ENCODE results near the gene PRDM16. TPM values are rescaled to one million over a fixed set of nuclear protein-coding genes. Genes with fewer than 3 reads are reported as not detected.

Gene PRDM16
- total and polyA plus RNA-seq, 2 experiments from 2014 or later = 0.14 to 0.16 TPM

DNA sequence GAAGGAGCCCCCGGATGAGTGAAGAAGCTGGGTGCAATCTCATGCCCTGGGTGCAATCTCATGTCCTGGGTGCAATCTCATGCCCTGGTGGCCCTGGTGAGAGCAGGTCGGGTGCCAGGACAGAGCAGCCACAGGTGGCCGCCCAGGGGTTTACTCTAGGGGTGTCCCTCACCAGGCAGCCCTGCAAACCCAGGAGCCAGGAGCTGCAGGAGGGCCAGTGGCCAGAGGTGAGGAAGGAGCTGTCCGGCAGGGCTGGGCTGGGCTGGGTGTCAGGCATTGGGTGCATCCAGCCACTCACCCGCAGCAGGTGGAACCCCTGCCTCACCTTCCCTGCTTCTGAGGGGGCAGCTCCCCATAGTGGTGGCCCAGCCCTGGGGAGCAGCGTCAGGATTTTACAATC, 79.2 kb downstream of the PRDM16 start:
- H3K36me3 Mint-ChIP-seq (ENCODE audit: low read depth) = no peaks in the 10 kb centered on the region
- ATAC-seq = no peak

More for the DNA sequence above, 79.2 kb downstream of the PRDM16 start:
- H2AFZ ChIP-seq = no peak overlapping the region
- TF ChIP-seq CTCF (conservative IDR thresholded peaks at IDR 0.05; ENCODE audit: low read depth in 2 of 2) (no peak), ZNF114 (CRISPR knock-in tag; IDR thresholded peaks at IDR 0.05) (no peak), STAT1 (IDR thresholded peaks at IDR 0.05; ENCODE audit: unreplicated experiment) (no peak), JUNB (IDR thresholded peaks at IDR 0.05; ENCODE audit: unreplicated experiment) (no peak), NANOG (IDR thresholded peaks at IDR 0.05; ENCODE audit: borderline replicate concordance) (no peak), CREB1 (CRISPR knock-in tag; IDR thresholded peaks at IDR 0.05; ENCODE audit: low read depth) (no peak), POLR2AphosphoS5 (IDR thresholded peaks at IDR 0.05; ENCODE audit: low read depth) (no peak), EZH2phosphoT487 (IDR thresholded peaks at IDR 0.05; ENCODE audit: unreplicated experiment) (no peak), ZNF331 (CRISPR knock-in tag; IDR thresholded peaks at IDR 0.05; ENCODE audit: low read depth) (no peak), REST (IDR thresholded peaks at IDR 0.05; ENCODE audit: unreplicated experiment) (no peak), EZH2 (IDR thresholded peaks at IDR 0.05; ENCODE audit: low read depth, unreplicated experiment) (no peak)
- TF ChIP-seq, protein P1, sequence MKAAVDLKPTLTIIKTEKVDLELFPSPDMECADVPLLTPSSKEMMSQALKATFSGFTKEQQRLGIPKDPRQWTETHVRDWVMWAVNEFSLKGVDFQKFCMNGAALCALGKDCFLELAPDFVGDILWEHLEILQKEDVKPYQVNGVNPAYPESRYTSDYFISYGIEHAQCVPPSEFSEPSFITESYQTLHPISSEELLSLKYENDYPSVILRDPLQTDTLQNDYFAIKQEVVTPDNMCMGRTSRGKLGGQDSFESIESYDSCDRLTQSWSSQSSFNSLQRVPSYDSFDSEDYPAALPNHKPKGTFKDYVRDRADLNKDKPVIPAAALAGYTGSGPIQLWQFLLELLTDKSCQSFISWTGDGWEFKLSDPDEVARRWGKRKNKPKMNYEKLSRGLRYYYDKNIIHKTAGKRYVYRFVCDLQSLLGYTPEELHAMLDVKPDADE (IDR thresholded peaks at IDR 0.05) = no peak
- TF ChIP-seq, protein P2, sequence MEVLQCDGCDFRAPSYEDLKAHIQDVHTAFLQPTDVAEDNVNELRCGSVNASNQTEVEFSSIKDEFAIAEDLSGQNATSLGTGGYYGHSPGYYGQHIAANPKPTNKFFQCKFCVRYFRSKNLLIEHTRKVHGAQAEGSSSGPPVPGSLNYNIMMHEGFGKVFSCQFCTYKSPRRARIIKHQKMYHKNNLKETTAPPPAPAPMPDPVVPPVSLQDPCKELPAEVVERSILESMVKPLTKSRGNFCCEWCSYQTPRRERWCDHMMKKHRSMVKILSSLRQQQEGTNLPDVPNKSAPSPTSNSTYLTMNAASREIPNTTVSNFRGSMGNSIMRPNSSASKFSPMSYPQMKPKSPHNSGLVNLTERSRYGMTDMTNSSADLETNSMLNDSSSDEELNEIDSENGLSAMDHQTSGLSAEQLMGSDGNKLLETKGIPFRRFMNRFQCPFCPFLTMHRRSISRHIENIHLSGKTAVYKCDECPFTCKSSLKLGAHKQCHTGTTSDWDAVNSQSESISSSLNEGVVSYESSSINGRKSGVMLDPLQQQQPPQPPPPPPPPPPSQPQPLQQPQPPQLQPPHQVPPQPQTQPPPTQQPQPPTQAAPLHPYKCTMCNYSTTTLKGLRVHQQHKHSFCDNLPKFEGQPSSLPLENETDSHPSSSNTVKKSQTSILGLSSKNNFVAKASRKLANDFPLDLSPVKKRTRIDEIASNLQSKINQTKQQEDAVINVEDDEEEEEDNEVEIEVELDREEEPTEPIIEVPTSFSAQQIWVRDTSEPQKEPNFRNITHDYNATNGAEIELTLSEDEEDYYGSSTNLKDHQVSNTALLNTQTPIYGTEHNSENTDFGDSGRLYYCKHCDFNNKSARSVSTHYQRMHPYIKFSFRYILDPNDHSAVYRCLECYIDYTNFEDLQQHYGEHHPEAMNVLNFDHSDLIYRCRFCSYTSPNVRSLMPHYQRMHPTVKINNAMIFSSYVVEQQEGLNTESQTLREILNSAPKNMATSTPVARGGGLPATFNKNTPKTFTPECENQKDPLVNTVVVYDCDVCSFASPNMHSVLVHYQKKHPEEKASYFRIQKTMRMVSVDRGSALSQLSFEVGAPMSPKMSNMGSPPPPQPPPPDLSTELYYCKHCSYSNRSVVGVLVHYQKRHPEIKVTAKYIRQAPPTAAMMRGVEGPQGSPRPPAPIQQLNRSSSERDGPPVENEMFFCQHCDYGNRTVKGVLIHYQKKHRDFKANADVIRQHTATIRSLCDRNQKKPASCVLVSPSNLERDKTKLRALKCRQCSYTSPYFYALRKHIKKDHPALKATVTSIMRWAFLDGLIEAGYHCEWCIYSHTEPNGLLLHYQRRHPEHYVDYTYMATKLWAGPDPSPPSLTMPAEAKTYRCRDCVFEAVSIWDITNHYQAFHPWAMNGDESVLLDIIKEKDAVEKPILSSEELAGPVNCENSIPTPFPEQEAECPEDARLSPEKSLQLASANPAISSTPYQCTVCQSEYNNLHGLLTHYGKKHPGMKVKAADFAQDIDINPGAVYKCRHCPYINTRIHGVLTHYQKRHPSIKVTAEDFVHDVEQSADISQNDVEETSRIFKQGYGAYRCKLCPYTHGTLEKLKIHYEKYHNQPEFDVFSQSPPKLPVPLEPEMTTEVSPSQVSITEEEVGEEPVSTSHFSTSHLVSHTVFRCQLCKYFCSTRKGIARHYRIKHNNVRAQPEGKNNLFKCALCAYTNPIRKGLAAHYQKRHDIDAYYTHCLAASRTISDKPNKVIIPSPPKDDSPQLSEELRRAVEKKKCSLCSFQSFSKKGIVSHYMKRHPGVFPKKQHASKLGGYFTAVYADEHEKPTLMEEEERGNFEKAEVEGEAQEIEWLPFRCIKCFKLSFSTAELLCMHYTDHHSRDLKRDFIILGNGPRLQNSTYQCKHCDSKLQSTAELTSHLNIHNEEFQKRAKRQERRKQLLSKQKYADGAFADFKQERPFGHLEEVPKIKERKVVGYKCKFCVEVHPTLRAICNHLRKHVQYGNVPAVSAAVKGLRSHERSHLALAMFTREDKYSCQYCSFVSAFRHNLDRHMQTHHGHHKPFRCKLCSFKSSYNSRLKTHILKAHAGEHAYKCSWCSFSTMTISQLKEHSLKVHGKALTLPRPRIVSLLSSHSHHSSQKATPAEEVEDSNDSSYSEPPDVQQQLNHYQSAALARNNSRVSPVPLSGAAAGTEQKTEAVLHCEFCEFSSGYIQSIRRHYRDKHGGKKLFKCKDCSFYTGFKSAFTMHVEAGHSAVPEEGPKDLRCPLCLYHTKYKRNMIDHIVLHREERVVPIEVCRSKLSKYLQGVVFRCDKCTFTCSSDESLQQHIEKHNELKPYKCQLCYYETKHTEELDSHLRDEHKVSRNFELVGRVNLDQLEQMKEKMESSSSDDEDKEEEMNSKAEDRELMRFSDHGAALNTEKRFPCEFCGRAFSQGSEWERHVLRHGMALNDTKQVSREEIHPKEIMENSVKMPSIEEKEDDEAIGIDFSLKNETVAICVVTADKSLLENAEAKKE (CRISPR knock-in tag; IDR thresholded peaks at IDR 0.05) = no peak
- H3K4me2 ChIP-seq = no peak overlapping the region
- no peak for DNase-seq (ENCODE audit: low spot score)
- H3K36me3 ChIP-seq (ENCODE audit: insufficient read depth) = no peaks in the 10 kb centered on the region
- H3K27ac Mint-ChIP-seq = no peak overlapping the region
- no peaks in the 10 kb centered on the region for H3F3A ChIP-seq (replicated peaks; ENCODE audit: low read depth)
- no peaks in the 10 kb centered on the region for H3K9me2 ChIP-seq (ENCODE audit: insufficient read depth)
- H4K20me1 ChIP-seq (replicated peaks; ENCODE audit: insufficient read depth) = no peaks in the 10 kb centered on the region
- peaks cover 4% of the 10 kb centered on the region for H3K27me3 Mint-ChIP-seq (ENCODE audit: insufficient read depth, low read depth, poor library complexity)
- no peaks in the 10 kb centered on the region for H3K79me2 ChIP-seq (replicated peaks; ENCODE audit: insufficient read depth)
- no peaks in the 10 kb centered on the region for H3K27me3 ChIP-seq (ENCODE audit: insufficient read depth)
- no peaks in the 10 kb centered on the region for H3K9me3 Mint-ChIP-seq
- H3K4me3 ChIP-seq = no peak overlapping the region
- H3K27ac ChIP-seq (ENCODE audit: low read depth) = no peak overlapping the region
- no peaks in the 10 kb centered on the region for H3K4me1 ChIP-seq (ENCODE audit: insufficient read depth)
- no peak overlapping the region for H3K4me3 Mint-ChIP-seq
- H3K4me1 Mint-ChIP-seq = no peaks in the 10 kb centered on the region

Data from GM23338 (cell line).